Germinal center (tissue), 1 donor: ENCODE measurements around the gene MAPRE2.
"Not testable (repeated sequence)": the region's sequence is repeated elsewhere in the genome, so short reads cannot be mapped to it uniquely, and the experiment has no call there.

Experiments
- DNase-seq: peaks from one replicate; pipeline ENCODE4 v3.0.0; 2012; ENCODE audit warnings: mixed read lengths, low spot score

The MAPRE2 gene

DNA sequence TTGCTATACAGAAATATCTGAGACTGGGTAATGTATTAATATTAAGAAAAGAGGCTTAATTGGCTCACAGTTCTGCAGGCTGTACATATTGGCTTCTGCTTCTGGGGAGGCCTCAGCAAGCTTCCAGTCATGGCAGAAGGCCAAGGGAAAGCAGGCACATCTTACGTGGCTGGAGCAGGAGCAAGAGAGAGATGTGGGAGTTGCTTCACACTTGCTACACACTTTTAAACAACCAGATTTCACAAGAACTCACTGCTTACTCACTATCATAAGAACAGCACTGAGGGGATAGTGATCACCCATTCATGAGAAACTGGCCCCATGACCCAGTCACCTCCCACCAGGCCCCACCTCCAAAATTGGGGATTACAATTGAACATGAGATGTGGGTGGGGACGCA is 50.6 kb downstream of the MAPRE2 start:
- DNase-seq = no peak

DNA sequence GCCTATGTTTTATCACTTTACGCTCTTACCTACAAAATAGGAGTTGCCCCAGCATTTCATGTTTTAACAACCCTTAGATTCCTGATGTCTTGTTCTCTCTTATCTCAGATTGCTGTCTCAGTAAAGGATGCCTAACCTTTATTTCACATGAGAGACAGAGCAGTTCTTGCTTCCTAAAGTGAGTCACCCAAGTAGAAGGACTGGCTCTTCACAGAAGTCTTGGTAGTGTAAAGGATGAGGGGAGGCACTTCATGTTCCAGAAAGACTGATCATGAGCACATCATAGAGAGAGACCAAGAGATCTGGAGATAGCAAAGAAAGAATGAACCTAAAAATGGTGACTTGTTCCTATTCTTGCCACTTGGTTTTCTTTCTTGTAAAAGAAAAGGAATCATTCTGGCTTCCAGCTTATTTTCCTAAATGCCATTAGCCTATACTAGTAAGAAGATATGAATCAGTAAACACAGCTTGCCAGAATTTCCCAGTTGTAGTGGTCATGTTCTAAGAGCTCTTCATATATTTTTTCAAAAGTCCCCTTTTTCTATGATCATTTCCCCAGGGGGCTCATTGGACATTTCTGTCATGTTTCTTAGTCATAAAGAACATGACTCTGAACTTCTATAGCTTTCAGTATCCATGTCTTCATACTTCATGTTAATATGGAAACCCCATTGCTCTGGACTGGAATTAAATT is 54.9 kb downstream of the MAPRE2 start:
- DNase-seq = no peak

DNA sequence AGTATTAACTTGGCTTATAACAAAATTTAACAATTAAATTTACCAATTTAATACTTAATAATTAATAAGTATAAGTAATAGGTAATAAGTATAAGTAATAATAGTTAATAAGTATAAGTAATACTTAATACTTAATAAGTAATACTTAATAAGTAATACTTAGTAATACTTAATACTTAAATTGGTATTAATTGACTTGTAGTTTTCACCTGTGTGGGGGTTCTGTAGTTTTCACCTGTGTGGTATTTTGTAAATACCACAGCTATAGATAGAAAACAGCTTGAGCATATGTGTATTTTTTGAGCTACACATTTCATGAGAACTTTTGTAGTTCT is 55.4 kb downstream of the MAPRE2 start:
- DNase-seq = no peak

GRCh38 chr18:35097195-35097594 is 56.0 kb downstream of the MAPRE2 start:
- DNase-seq = no peak

DNA sequence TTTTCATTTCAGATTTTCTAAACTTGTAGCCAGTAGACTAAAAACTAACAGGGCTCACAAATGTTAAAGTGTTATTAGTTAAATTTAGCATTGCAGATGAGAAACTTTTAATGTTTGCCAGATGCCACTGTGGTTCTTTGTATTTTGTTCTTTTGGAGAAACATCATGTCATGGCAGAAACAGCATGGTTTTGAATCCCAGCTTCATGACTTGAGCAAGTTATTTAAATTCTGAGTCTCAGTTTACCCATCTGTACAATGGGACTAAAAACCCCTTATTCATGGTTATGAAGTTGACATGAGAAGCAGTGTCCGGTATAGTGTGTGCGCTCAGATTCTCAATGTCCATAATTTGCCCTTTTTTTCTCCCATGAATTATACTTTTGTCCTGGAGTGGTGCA is 56.5 kb downstream of the MAPRE2 start:
- no peak for DNase-seq

DNA sequence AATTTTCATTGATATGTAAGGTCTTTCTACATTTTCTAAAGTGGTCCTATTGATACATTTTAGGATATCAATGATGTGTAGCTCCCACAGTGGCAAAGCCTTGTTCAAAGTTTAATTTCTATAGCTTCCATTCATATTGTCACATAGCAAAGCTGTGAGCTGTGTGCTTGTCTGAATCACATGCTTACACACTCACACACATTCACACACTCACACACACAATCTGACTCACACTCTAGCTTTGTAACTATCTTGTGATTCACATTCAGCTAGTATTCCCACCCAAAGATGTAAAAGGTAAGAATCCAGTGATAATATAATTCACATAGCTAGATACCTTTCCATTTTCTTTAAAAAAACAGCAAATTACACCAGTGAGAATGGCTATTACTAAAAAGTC is 58.7 kb downstream of the MAPRE2 start:
- no peak for DNase-seq

DNA sequence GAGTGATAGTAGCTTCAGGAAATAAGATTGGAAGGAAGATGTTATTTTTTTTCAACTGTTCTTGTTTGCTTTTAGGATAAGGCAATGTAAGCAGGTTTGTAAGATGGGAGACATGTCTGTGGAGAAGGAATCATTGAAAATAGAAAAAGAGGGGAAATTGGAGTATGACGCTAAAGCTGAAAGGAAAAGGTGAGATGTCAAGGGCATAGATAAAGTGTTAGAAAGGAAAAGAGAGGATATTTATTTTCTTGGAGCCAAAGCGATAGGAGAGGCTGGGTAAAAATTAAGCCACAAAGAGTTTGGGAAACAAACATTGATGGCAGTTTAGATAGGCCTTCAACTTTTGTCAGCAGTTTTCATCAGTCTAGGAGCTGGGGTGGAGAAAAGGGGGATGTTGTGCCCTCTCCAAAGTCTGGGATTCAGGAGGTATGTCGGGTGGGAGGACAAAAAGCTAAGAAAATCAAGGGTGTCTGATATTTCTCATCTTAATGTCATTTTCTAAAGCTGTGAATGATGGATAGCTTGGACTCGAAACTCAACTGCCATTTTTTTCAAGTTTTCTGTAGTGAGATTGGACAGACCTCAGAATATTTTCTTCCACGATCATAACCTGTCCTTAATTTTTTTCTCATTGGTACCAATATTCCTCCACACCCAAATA is 63.3 kb downstream of the MAPRE2 start:
- DNase-seq = no peak

- DNase-seq = no peak
Measured at GRCh38 chr18:35106013-35106844, 65.0 kb downstream of the MAPRE2 start.

DNA sequence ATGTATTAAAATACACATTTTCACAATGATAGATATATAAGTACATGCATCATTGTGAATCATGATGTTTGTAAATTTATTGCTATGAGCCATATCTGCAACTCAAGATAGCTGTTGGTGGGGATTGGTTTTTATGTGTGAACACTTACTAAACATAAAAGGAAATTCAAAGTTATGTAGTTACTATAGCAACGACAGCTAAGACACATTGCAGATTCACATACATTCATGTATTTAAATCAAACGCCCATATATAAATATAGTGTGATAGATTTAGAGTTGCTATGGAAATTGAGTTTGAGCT is 65.6 kb downstream of the MAPRE2 start:
- no peak for DNase-seq

GRCh38 chr18:35107216-35107615 is 66.0 kb downstream of the MAPRE2 start:
- no peak for DNase-seq

- not testable (repeated sequence) for DNase-seq
Measured at GRCh38 chr18:35108088-35108487, 66.9 kb downstream of the MAPRE2 start.

DNA sequence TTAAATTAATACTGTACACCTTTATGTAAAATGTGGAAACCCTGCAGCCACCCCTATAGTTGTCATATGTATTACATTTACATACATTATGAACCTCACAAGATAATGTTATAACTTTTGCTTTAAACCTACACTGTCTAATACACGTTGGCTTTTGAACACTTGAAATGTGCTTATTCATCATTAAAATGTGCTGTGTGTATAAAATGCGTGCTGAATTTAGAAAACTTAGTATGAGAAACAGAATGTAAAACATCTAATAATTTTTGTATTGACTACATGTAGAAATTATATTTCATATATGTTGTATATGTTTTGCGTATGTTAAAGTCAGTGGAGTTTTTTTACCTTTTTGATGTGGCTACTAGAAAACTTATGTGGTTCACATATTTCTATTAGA is 68.8 kb downstream of the MAPRE2 start:
- no peak for DNase-seq

DNA sequence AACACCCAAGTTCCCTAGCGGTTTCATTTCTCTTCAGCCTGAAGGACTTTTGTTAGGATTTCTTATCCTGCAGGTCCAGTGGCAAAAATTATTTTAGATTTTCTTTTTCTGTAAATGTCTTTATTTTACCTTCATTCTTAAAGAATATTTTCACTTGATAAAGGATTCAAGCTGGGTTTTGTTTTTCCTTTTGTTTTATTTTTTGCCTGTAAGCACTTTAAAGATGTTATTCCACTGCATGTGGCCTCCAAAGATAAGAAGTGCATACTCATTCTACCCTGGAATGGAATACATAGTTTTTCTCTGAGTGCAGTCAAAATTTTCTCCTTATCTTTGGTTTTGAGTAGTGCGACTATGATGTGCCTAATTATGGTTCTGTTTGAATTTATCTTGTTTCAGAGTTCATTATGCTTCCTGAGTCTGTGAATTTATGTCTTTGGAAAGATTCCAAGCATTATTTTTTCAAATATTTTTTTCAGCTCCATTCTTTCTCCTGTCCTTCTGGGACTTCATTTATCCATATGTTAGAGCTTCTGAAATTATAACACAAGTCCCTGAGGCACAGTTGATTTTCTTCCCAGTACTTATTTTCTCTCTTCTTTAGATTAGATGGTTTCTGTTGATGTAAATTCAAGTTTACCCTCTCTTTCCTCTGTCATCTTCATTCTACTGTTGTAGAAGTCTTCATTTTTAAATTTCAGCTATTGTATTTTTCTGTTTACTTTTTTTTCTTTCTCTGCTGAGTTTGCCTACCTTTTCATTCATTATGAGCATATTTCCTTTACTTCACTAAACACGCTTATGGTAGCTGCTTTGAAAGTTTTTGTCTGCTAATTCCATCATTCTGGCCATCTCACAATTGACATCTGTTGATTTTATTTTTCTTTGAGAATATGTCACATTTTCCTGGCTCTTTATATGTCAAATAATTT is 69.6 kb downstream of the MAPRE2 start:
- no peak for DNase-seq

- no peak for DNase-seq
Measured at GRCh38 chr18:35112696-35113095, 71.5 kb downstream of the MAPRE2 start.

DNA sequence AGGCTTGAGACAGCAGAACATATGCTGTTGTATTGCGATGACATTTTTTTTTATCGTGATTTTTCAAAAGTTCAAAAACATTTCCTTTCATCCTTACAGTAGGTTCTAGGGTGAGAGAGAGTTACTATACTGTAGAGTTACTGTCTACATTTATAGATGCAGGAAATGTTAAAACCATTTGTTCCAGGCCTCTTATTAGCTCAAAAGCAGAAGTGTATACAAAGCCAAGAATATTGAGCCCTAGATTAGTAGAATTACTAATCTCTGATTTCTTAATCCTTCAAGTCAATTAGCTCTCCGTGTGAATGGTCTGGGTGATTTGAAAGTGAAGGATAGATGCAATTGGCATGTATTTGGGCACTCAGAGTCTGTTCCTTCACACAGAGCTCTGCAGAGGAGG is 73.1 kb downstream of the MAPRE2 start:
- DNase-seq = no peak

DNA sequence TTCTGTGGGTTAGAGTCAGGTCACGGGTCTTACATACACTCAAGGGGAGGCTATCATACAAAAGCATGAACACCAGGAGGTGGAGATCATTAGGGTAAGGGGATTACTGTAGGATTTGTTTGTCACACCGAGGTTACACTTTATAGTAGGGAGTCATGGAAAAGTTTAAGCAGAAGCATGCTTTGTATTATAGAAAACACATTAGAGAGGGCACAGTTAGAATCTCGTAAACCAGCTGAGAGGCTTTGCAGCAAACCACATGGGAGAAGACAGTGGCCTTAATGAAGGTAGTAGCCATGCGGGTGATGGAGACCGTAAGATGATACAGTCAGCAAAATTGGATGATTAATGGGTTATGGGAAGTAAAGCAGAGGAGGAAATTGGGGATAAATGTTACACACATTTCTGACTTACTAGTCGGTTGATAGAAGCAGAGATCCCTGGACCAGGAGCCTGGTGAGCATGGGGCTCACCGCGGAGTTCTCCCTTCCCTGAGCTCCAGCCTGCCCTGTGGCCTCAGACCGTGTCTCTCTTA is 75.6 kb downstream of the MAPRE2 start:
- no peak for DNase-seq

DNA sequence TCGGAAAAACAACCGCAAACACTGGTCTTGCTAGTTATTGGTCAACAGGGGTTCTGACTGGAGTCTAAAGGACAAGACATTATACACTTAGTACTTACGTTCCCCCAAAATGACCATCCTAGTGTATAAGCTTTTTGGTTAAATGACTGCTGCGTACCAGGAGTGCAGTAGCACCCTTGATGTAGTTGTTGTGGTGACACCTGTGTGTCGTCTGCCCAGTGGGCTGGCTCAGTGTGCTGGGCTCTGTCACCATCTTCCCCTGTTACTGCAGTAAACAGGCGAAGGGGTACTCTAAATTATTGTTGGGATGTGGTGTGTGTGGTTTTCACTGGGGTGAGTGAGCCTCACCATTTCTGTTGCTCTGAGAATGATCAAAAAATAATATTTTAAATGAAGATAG is 76.2 kb downstream of the MAPRE2 start:
- DNase-seq = no peak

- DNase-seq = no peak
Measured at GRCh38 chr18:35117951-35118411, 76.8 kb downstream of the MAPRE2 start.

DNA sequence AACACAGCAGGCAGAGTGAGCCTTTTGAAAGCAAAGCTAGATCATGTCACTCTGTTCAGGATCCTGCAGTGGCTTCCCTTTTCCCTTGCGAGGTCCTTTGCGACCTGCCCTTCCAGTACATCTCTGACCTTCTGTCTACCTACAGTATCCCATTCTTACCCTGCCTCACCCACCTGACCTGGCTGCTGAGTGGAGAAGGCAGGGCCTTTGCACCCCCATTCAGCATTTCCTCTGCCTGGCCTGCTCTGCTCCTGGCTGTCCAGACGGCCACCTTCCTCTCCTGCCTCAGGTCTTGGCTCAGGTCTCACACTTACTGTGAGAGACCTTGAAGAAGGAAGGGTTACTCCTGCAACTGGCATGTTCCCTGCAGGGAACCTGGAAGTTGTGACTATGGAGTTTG is 77.4 kb downstream of the MAPRE2 start:
- no peak for DNase-seq

DNA sequence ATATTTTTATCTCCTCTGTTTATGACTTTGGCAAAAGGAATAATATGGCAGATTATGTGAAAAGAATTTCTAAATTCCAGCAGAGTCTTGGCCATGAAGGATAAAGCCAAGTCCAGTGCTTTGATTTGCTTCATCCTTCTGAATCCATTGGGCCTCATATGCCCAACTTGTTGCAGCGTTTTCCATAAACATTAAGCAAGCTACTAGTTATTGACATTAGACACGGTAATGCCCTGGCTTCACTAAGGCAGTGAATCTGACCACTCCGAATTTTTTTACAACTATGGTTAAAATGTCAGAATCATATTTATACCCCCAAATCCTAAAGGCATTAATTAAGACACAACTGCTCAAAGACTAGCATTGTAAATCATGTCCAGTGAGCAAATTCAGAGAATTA is 79.8 kb downstream of the MAPRE2 start:
- DNase-seq = no peak

GRCh38 chr18:35121531-35121930 is 80.3 kb downstream of the MAPRE2 start:
- DNase-seq = no peak
